GM21447 (cell line): ENCODE results near the gene CEL.
"Not testable (repeated sequence)": the region's sequence is repeated elsewhere in the genome, so short reads cannot be mapped to it uniquely, and the experiment has no call there.

Experiments used
- ATAC-seq: cut with Tn5 transposase; IDR thresholded peaks from one replicate; pipeline ENCODE4 v1.9.1; 2021; ENCODE audit not compliant: unreplicated experiment

The CEL gene

GRCh38 chr9:133063159-133063499 lies 1.3 kb downstream of the CEL start:
- ATAC-seq = no peak

GRCh38 chr9:133063500-133064231 lies 1.9 kb downstream of the CEL start:
- ATAC-seq = no peak

- no peak for ATAC-seq
Observed at GRCh38 chr9:133064241-133065069, 2.7 kb downstream of the CEL start.

- no peak for ATAC-seq
Observed at GRCh38 chr9:133065070-133065388, 3.2 kb downstream of the CEL start.

GRCh38 chr9:133066181-133066983 lies 4.6 kb downstream of the CEL start:
- no peak for ATAC-seq

- no peak for ATAC-seq
Observed at GRCh38 chr9:133067006-133067405, 5.2 kb downstream of the CEL start.

- no peak for ATAC-seq
Observed at GRCh38 chr9:133067813-133068212, 6.0 kb downstream of the CEL start.

DNA sequence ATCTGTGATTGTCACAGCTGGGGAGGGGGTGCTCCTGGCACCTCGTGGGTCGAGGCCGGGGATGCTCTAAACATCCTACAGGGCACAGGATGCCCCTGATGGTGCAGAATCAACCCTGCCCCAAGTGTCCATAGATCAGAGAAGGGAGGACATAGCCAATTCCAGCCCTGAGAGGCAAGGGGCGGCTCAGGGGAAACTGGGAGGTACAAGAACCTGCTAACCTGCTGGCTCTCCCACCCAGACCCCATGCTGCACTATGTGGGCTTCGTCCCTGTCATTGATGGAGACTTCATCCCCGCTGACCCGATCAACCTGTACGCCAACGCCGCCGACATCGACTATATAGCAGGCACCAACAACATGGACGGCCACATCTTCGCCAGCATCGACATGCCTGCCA lies 6.7 kb downstream of the CEL start:
- ATAC-seq = not testable (repeated sequence)

GRCh38 chr9:133070500-133070961 lies 8.8 kb downstream of the CEL start:
- not testable (repeated sequence) for ATAC-seq

GRCh38 chr9:133070985-133071384 lies 9.2 kb downstream of the CEL start:
- not testable (repeated sequence) for ATAC-seq

GRCh38 chr9:133071484-133072150 lies 9.8 kb downstream of the CEL start:
- ATAC-seq = no peak

GRCh38 chr9:133072210-133072609 lies 10.4 kb downstream of the CEL start:
- ATAC-seq = not testable (repeated sequence)

DNA sequence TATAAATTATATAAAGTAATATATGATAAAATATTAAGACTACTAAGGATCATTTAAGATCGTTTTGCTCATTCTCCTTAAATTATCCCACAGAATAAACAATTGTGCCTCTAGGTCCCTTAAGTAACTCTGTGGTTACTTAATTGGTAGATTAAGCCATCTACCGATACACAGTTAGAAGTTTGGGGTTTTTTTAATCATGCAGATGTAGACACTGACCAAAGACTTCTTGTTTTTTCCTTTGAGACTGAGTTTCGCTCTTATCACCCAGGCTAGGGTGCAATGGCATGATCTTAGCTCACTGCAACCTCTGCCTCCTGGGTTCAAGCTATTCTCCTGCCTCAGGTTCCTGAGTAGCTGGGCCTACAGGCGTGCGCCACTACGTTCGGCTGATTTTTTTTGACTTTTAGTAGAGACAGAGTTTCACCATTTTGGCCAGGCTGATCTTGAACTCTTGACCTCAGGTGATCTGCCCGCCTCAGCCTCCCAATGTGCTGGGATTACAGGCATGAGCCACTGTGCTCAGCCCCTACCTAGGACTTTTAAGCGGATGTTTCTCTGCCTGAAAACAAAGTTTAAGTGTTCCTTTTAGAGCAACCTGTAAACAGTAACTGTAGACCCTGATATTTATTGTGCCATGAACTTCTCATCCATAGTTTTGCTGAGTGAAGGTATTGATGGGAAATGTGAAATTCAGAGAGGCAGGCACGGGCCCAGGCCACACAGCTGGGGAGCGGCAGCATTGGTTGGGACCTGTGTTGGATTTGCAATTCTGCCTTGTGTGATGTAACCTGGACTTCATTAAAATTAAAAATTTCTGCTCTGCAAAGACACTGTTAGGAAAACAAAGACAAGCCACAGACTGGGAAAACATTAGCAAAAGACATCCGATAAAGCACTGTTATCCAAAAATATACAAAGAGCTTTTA lies 11.6 kb downstream of the CEL start:
- ATAC-seq = no peak

DNA sequence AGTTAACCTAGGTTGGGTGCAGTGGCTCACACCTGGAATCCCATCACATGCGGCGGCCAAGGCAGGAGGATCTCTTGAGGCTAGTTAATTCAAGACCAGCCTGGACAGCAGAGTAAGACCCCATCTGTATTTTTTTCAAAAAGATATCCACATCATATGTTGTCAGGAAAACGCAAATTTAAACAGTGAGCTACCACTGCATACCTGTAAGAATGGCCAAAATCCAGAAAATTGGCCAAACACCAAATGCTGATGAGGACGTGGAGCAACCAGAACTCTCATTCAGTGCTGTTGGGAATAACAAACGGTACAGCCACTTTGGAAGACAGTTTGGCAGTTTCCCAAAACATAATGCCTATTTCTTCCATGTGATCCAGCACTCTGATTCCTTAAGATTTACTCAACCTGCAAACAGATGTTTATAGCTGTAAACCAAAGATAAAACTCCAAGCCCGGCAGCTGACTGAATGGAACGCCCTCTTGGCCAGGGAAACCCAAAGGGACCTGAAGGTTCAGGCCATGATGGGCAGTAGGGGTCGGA lies 12.4 kb downstream of the CEL start:
- ATAC-seq = no peak

- ATAC-seq = no peak
Observed at GRCh38 chr9:133075925-133076630, 14.3 kb downstream of the CEL start.

DNA sequence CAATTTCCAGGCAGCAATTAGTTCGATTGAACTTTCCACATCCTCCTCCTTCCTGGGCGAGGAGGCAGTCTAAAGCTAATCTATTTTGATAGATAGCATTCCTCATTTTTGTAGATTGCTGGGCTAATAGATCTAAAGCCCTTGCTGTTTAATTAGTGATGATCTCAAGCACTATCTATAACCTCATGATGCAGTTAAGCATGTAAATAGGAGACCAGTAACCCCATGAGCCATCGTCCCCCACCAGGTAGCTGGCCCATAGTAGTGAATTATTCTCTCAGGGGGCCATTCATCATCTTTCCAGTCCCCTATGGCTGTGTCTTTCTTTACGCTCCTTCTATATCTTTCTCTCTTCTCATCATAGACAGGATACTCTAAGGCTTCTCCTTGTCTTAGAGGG lies 14.9 kb downstream of the CEL start:
- ATAC-seq = no peak

DNA sequence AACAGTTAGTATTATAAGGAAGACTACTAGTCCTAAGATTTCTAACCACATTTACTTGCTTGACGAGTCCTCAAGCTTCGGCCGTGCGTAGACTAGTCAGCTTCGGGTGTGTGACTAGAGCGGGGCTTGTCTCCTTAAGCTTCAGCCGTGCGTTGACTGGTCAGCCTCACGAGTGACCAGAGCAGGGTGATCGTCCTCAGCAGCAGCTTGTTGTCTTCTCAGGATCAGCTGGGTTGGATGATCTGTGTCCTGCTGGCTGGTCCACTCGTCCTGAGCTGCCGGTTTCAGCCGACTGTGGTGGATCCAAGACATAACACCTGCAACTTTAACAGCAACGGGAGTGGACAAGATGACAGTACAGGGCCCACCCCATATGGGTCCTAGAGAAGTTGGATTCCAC lies 16.7 kb downstream of the CEL start:
- no peak for ATAC-seq

- ATAC-seq = no peak
Observed at GRCh38 chr9:133080161-133080560, 18.4 kb downstream of the CEL start.
